Muscle of back (tissue), 13 donors: ENCODE data around the gene GMIP. TPM values are rescaled to one million over a fixed set of nuclear protein-coding genes. Genes with fewer than 3 reads are reported as not detected.
"Not testable (repeated sequence)": the region's sequence is repeated elsewhere in the genome, so short reads cannot be mapped to it uniquely, and the experiment has no call there.

Source experiments
- DNase-seq, 3 donors: peaks; one replicate each; pipeline versions ENCODE4 v3.0.0 to v3.0.0-alpha.2; 2013
- long read RNA-seq, 9 donors: transcript quantifications; one replicate each; lab custom pipeline, GENCODE V29; 2026
- polyA plus RNA-seq, 10 donors: library from polyadenylated mRNA; unstranded; fragments of 120-200 nt; gene quantifications; one replicate each; pipeline ENCODE4 v1.2.1, GENCODE V29; 2013; ENCODE audit not compliant: insufficient read length in 10 of 10

Gene GMIP
- 1 to 10 TPM; 1.9 to 4.9 (median 2.9) TPM for polyA plus RNA-seq
- long read RNA-seq, donor 1 = 0 reads
- long read RNA-seq, donor 2 = 0 reads
- long read RNA-seq, donor 3 = 0 reads
- long read RNA-seq, donor 4 = 0 reads
- long read RNA-seq, donor 5 = 0 reads
- long read RNA-seq, donor 6 = 0 reads
- long read RNA-seq, donor 7 = 0 reads
- long read RNA-seq, donor 8 = 0 reads
- long read RNA-seq, donor 9 = 0 reads

- DNase-seq = peak; percentile 35 to 79 (median 69)
Observed at GRCh38 chr19:19643158-19644053, at the start of gene GMIP. Gene GMIP (minus strand): TSS chr19:19643657. CDS start chr19:19643529, 128 bp downstream.

GRCh38 chr19:19691683-19692082 is 48.2 kb upstream of the GMIP start:
- DNase-seq = no peak

GRCh38 chr19:19689023-19689422 is 45.6 kb upstream of the GMIP start:
- not testable (repeated sequence) for DNase-seq

GRCh38 chr19:19687090-19687489 is 43.6 kb upstream of the GMIP start:
- DNase-seq = no peak

- DNase-seq = no peak
Observed at GRCh38 chr19:19686580-19686979, 43.1 kb upstream of the GMIP start.

GRCh38 chr19:19686119-19686518 is 42.7 kb upstream of the GMIP start:
- not testable (repeated sequence) for DNase-seq

- DNase-seq = no peak
Observed at GRCh38 chr19:19679176-19680073, 36.0 kb upstream of the GMIP start.

GRCh38 chr19:19677579-19677978 is 34.1 kb upstream of the GMIP start:
- no peak for DNase-seq

- no peak for DNase-seq
Observed at GRCh38 chr19:19674315-19674714, 30.9 kb upstream of the GMIP start.

- DNase-seq = no peak
Observed at GRCh38 chr19:19672816-19673215, 29.4 kb upstream of the GMIP start.

GRCh38 chr19:19670070-19670551 is 26.7 kb upstream of the GMIP start:
- DNase-seq = no peak

GRCh38 chr19:19668230-19669012 is 25.0 kb upstream of the GMIP start, which contains the start of gene ZNF101:
Gene ZNF101 (plus strand): TSS chr19:19668839. CDS start chr19:19668964, 125 bp downstream.
- DNase-seq = peak; percentile 88 to 96 (median 92)

- DNase-seq = not testable (repeated sequence)
Observed at GRCh38 chr19:19665420-19665948, 22.0 kb upstream of the GMIP start.

GRCh38 chr19:19663256-19664120 is 20.0 kb upstream of the GMIP start, which contains the start of gene ATP13A1:
Gene ATP13A1 (minus strand): TSS chr19:19663676. CDS start chr19:19663666, 10 bp downstream.
- DNase-seq = peak; percentile 95 to 99 (median 98)

- DNase-seq = no peak
Observed at GRCh38 chr19:19662871-19663255, 19.4 kb upstream of the GMIP start.

GRCh38 chr19:19662344-19662743 is 18.9 kb upstream of the GMIP start:
- no peak for DNase-seq

GRCh38 chr19:19661675-19662251 is 18.3 kb upstream of the GMIP start:
- DNase-seq = no peak

- no peak for DNase-seq
Observed at GRCh38 chr19:19661141-19661674, 17.8 kb upstream of the GMIP start.
